ENCODE data around the gene SLC39A8.
A peak's percentile ranks its signal among the peaks of the same experiment; 100 is the strongest.

SLC39A8 gene

GRCh38 chr4:102318526-102318925 is 26.8 kb downstream of the SLC39A8 start:
- H2BK120ac ChIP-seq (ENCODE audit: insufficient read depth, low read length, poor library complexity), result no peak overlapping the region
- peaks cover 2% of the 10 kb centered on the region for H3K79me2 ChIP-seq (ENCODE audit: control insufficient read depth, insufficient read depth, low read length, poor library complexity)
- no peaks in the 10 kb centered on the region for H3K79me1 ChIP-seq (ENCODE audit: low read length)
- H3K4me2 ChIP-seq (ENCODE audit: low read length), result no peak overlapping the region
- H3K9me3 ChIP-seq (ENCODE audit: insufficient read depth, low read depth, low read length), result no peaks in the 10 kb centered on the region
- no peak overlapping the region for H4K12ac ChIP-seq (ENCODE audit: low read depth, low read length)
- H2AK5ac ChIP-seq (ENCODE audit: low read length), result no peak overlapping the region
- H3K9ac ChIP-seq (ENCODE audit: low read length), result no peak overlapping the region
- H4K91ac ChIP-seq (ENCODE audit: low read depth, low read length), result no peak overlapping the region
- no peak overlapping the region for H2AFZ ChIP-seq (ENCODE audit: insufficient read depth, low read length, poor library complexity)
- no peak overlapping the region for H2BK5ac ChIP-seq (ENCODE audit: low read depth, low read length, poor library complexity)
- H2BK12ac ChIP-seq (ENCODE audit: low read length), result no peak overlapping the region
- no peak overlapping the region for H4K8ac ChIP-seq (ENCODE audit: low read depth, low read length)
- no peak overlapping the region for H3K14ac ChIP-seq (ENCODE audit: low read length)
- no peak overlapping the region for H3K4me3 ChIP-seq (ENCODE audit: low read depth, low read length)
- whole genome bisulfite sequencing (ENCODE audit: extremely low coverage, insufficient coverage, insufficient read length), result no CpG with 5 or more reads among the region's 5 CpGs
- no peak overlapping the region for H3K27ac ChIP-seq (ENCODE audit: low read depth, low read length)
- peaks cover 7 to 18% of the 10 kb centered on the region in 2 experiments for H3K4me1 ChIP-seq (ENCODE audit: control insufficient read depth in 1 of 2, insufficient read depth in 2 of 2, low read length in 2 of 2)
- no peak overlapping the region for H3K23ac ChIP-seq (ENCODE audit: low read length)
- H3K27me3 ChIP-seq (ENCODE audit: insufficient read depth, low read length), result no peaks in the 10 kb centered on the region
- peak; percentile 20 to 59 for DNase-seq
- H3K18ac ChIP-seq (ENCODE audit: low read length), result no peak overlapping the region
- no peaks in the 10 kb centered on the region for H3K36me3 ChIP-seq (ENCODE audit: control insufficient read depth in 1 of 2, insufficient read depth in 2 of 2, low read length in 2 of 2)
- H3K4ac ChIP-seq (ENCODE audit: low read depth, low read length), result no peak overlapping the region

- Histone ChIP-seq H3K4me1 (ENCODE audit: control insufficient read depth in 1 of 2, insufficient read depth in 2 of 2, low read length in 2 of 2) (peaks cover 7 to 18% of the 10 kb centered on the region in 2 experiments), H3K36me3 (ENCODE audit: control insufficient read depth in 1 of 2, insufficient read depth in 2 of 2, low read length in 2 of 2) (no peaks in the 10 kb centered on the region), H2BK120ac (ENCODE audit: insufficient read depth, low read length, poor library complexity) (no peak overlapping the region), H3K4me2 (ENCODE audit: low read length) (no peak overlapping the region), H2AFZ (ENCODE audit: insufficient read depth, low read length, poor library complexity) (no peak overlapping the region), H3K4me3 (ENCODE audit: low read depth, low read length) (no peak overlapping the region), H4K91ac (ENCODE audit: low read depth, low read length) (no peak overlapping the region), H3K14ac (ENCODE audit: low read length) (no peak overlapping the region), H3K9me3 (ENCODE audit: insufficient read depth, low read depth, low read length) (no peaks in the 10 kb centered on the region), H4K8ac (ENCODE audit: low read depth, low read length) (no peak overlapping the region), H2BK12ac (ENCODE audit: low read length) (no peak overlapping the region), H3K27ac (ENCODE audit: low read depth, low read length) (no peak overlapping the region), H3K9ac (ENCODE audit: low read length) (no peak overlapping the region), H3K4ac (ENCODE audit: low read depth, low read length) (no peak overlapping the region), H3K18ac (ENCODE audit: low read length) (no peak overlapping the region), H2BK5ac (ENCODE audit: low read depth, low read length, poor library complexity) (no peak overlapping the region), H3K23ac (ENCODE audit: low read length) (no peak overlapping the region), H3K27me3 (ENCODE audit: insufficient read depth, low read length) (no peaks in the 10 kb centered on the region), H2AK5ac (ENCODE audit: low read length) (no peak overlapping the region), H4K12ac (ENCODE audit: low read depth, low read length) (no peak overlapping the region), H3K79me2 (ENCODE audit: control insufficient read depth, insufficient read depth, low read length, poor library complexity) (peaks cover 2% of the 10 kb centered on the region), H3K79me1 (ENCODE audit: low read length) (no peaks in the 10 kb centered on the region)
- WGBS (ENCODE audit: extremely low coverage, insufficient coverage, insufficient read length), result no CpG with 5 or more reads among the region's 3 CpGs
- DNase-seq, result peak in 1 of 2 donors; percentile 18
These were observed 27.2 kb downstream of the SLC39A8 start for GRCh38 chr4:102318105-102318504.

- no peak for DNase-seq
- WGBS (ENCODE audit: extremely low coverage, insufficient coverage, insufficient read length), result no CpG with 5 or more reads among the region's 1 CpG
- Histone ChIP-seq H3K4me2 (ENCODE audit: low read length) (no peak overlapping the region), H2AK5ac (ENCODE audit: low read length) (no peak overlapping the region), H4K8ac (ENCODE audit: low read depth, low read length) (no peak overlapping the region), H3K4me3 (ENCODE audit: low read depth, low read length) (no peak overlapping the region), H3K18ac (ENCODE audit: low read length) (no peak overlapping the region), H3K23ac (ENCODE audit: low read length) (no peak overlapping the region), H2BK12ac (ENCODE audit: low read length) (no peak overlapping the region), H2AFZ (ENCODE audit: insufficient read depth, low read length, poor library complexity) (no peak overlapping the region), H3K79me1 (ENCODE audit: low read length) (no peaks in the 10 kb centered on the region), H3K4ac (ENCODE audit: low read depth, low read length) (no peak overlapping the region), H4K12ac (ENCODE audit: low read depth, low read length) (no peak overlapping the region), H2BK120ac (ENCODE audit: insufficient read depth, low read length, poor library complexity) (no peak overlapping the region), H3K9me3 (ENCODE audit: insufficient read depth, low read depth, low read length) (no peaks in the 10 kb centered on the region), H3K4me1 (ENCODE audit: control insufficient read depth in 1 of 2, insufficient read depth in 2 of 2, low read length in 2 of 2) (peaks cover 7 to 18% of the 10 kb centered on the region in 2 experiments), H4K91ac (ENCODE audit: low read depth, low read length) (no peak overlapping the region), H3K79me2 (ENCODE audit: control insufficient read depth, insufficient read depth, low read length, poor library complexity) (peaks cover 2% of the 10 kb centered on the region), H3K27ac (ENCODE audit: low read depth, low read length) (no peak overlapping the region), H2BK5ac (ENCODE audit: low read depth, low read length, poor library complexity) (no peak overlapping the region), H3K36me3 (ENCODE audit: control insufficient read depth in 1 of 2, insufficient read depth in 2 of 2, low read length in 2 of 2) (no peaks in the 10 kb centered on the region), H3K14ac (ENCODE audit: low read length) (no peak overlapping the region), H3K27me3 (ENCODE audit: insufficient read depth, low read length) (no peaks in the 10 kb centered on the region), H3K9ac (ENCODE audit: low read length) (no peak overlapping the region)
These were observed 27.8 kb downstream of the SLC39A8 start for GRCh38 chr4:102317459-102317858.

- no peak for DNase-seq
- no peak overlapping the region for H3K9ac ChIP-seq (ENCODE audit: low read length)
- H3K4me1 ChIP-seq (ENCODE audit: control insufficient read depth in 1 of 2, insufficient read depth in 2 of 2, low read length in 2 of 2), result peaks cover 7 to 13% of the 10 kb centered on the region in 2 experiments
- WGBS (ENCODE audit: extremely low coverage, insufficient coverage, insufficient read length), result no CpG with 5 or more reads among the region's 2 CpGs
- no peak overlapping the region for H3K4me2 ChIP-seq (ENCODE audit: low read length)
- H3K27me3 ChIP-seq (ENCODE audit: insufficient read depth, low read length), result no peaks in the 10 kb centered on the region
- no peak overlapping the region for H3K4ac ChIP-seq (ENCODE audit: low read depth, low read length)
- H2BK120ac ChIP-seq (ENCODE audit: insufficient read depth, low read length, poor library complexity), result no peak overlapping the region
- H3K9me3 ChIP-seq (ENCODE audit: insufficient read depth, low read depth, low read length), result no peaks in the 10 kb centered on the region
- no peak overlapping the region for H2AFZ ChIP-seq (ENCODE audit: insufficient read depth, low read length, poor library complexity)
- H2BK5ac ChIP-seq (ENCODE audit: low read depth, low read length, poor library complexity), result no peak overlapping the region
- no peak overlapping the region for H4K12ac ChIP-seq (ENCODE audit: low read depth, low read length)
- H3K79me1 ChIP-seq (ENCODE audit: low read length), result no peaks in the 10 kb centered on the region
- H3K79me2 ChIP-seq (ENCODE audit: control insufficient read depth, insufficient read depth, low read length, poor library complexity), result peaks cover 2% of the 10 kb centered on the region
- H3K36me3 ChIP-seq (ENCODE audit: control insufficient read depth in 1 of 2, insufficient read depth in 2 of 2, low read length in 2 of 2), result no peaks in the 10 kb centered on the region
- H3K27ac ChIP-seq (ENCODE audit: low read depth, low read length), result no peak overlapping the region
- H3K4me3 ChIP-seq (ENCODE audit: low read depth, low read length), result no peak overlapping the region
- H4K8ac ChIP-seq (ENCODE audit: low read depth, low read length), result no peak overlapping the region
- H3K18ac ChIP-seq (ENCODE audit: low read length), result no peak overlapping the region
- H4K91ac ChIP-seq (ENCODE audit: low read depth, low read length), result no peak overlapping the region
- no peak overlapping the region for H2AK5ac ChIP-seq (ENCODE audit: low read length)
- H3K23ac ChIP-seq (ENCODE audit: low read length), result no peak overlapping the region
- no peak overlapping the region for H2BK12ac ChIP-seq (ENCODE audit: low read length)
- H3K14ac ChIP-seq (ENCODE audit: low read length), result no peak overlapping the region
These were observed 28.7 kb downstream of the SLC39A8 start for GRCh38 chr4:102316585-102316984.
